Islet precursor cell (in vitro differentiated cells): Measurements from ENCODE around the gene AFTPH.

Experiments
- DNase-seq: peaks from one replicate; pipeline ENCODE4 v3.0.0-alpha.2; 2018

AFTPH gene

DNA sequence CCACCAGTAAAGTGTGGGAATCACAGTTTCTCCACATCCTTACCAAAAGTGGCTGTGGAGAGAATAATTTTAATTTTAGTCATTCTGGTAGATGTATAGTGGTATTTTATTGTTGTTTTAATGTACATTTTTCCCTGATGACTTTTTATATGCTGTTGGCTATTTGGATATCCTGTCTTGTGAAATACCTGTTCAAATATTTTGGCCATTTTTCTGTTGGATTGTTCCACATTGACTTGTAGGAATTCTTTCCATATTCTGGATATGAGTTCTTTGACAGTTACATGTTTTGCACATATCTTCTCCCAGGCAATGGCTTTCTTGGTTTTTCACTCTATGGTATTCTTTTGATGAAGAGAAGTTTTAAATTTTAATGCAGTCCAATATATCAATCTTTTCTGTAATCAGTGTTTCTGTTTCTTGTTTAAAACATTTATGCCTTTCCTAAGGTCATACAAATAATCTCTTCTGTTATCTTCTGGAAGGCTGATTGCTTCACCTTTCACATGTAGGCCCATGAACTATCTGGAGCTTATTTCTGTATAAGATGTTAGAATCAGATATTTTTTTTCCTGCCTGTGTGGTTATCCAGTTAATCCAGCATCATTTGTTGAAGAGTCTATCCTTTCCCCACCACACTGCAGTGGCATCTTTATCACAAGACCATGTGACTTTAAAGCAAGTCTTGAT lies 19.0 kb downstream of the AFTPH start:
- no peak for DNase-seq

DNA sequence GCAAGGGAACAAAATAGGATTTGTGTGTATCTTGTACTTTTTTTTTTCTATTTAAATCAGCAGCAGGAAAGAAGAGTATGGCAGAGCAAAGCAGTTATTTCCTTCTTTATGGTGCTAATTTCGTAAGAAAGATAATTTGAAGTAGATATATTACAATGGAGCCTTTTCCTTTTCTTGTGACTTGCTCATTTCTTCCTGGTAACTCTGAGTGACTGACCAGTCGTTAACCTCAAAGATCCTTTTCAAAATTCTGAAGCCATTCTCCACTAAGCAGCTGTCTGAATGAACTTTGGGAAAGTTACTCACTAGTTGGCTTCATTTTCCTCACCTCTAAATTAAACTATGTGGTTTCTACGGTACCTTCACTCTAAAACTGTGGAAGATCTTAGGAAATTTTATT lies 24.6 kb downstream of the AFTPH start:
- DNase-seq = no peak

DNA sequence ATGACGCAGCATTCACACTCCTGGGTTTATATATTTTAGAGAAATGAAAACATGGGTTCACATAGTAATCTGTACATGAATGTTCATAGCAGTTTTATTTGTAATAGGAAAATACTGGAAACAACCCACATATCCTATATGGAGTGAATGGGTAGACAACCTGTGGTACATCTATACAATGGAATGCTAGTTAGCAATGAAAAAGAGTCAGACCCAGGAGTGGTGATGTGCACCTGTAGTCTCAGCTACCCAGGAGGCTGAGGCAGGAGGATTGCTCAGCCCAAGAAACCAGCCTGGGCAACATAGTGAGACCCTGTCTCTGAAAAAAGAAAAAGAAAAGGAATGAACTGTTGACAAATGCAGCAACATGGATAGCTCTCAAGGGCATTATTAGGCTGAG lies 25.9 kb downstream of the AFTPH start:
- no peak for DNase-seq

DNA sequence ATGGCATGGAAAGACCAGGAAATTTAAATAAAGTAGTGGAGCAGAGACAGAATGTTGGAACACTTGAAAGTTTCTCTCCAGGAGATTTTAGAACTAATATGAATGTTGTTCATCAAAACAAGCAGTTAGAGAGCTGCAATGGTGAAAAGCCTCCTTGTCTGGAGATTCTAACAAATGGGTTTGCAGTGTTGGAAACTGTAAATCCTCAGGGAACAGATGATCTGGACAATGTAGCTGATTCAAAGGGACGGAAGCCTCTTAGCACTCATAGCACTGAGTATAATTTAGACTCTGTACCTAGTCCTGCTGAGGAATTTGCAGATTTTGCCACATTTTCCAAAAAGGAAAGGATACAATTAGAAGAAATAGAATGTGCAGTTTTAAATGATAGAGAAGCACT lies 27.7 kb downstream of the AFTPH start:
- no peak for DNase-seq

DNA sequence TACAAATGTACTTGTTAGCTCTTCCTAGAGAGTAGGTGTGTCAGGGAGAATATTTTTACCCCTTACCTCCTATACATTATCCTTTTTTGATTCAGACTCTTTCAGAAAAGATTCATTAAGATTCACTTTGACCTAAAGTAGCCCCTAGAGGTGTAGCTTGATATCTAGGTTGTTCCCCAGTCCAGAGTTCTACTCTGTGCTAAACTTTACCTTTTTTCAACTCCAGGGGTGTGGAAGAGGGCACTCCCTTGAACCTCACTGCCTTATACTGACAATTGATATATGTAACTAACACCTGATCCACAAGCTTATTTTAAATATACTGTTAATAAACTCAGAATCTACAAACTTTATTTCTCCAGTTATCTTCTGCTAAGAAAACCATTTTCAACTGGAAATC lies 30.0 kb downstream of the AFTPH start:
- no peak for DNase-seq

DNA sequence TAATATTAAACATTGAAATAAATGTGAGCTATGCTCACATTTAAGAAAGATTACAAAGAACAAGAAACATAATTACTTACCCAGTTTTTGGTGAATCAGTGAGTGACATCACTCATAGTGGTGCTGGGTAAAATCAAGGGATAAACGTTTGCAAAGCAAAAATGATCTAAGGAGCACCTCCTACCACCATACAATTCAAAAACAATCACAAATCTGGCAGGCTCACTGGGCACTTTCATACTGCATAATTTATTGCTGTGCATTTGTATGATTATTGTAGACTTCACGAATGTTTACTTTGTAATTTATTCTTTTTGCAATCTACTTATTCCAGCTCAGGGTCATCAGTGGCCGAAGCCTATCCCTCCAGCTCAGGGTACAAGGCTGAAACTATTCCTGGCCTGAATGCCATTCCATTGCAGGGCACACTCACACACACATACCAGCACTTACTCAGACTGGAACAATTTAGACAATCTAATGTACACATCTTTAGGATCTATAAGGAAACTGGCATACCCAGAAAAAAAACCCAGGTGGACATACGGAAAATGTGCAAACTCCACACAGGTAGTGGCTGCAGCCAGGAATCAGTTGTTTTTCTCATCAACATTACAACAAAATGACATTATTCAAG lies 34.4 kb downstream of the AFTPH start:
- no peak for DNase-seq

DNA sequence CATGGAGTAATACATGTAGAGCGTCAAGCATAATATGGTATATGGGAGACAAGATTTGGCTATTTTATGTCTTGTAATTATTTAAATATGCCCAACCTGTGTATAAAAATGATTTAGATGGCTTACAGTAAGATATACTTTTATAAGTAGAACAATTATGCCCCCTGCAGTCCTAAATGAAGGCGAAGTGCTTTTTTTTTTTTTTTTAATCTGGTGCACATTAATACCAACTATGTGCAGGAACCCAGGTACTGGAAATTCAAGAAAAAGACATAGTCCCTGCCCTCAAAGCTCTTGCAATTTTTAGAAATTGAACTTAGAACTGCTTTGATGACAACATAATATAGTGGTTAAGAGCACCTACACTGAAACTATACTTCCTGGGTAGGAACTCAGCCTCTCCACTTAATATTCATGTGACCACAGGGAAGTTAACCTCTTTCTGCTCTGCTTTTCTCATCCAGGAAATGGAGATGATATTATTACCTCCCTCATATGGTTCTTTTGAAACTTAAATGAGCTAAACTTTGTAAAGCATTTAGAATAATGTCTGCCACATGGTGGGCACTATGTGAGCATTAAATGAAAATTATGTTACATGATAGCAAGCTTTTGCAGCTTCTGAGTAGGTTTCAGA lies 38.1 kb downstream of the AFTPH start:
- no peak for DNase-seq

DNA sequence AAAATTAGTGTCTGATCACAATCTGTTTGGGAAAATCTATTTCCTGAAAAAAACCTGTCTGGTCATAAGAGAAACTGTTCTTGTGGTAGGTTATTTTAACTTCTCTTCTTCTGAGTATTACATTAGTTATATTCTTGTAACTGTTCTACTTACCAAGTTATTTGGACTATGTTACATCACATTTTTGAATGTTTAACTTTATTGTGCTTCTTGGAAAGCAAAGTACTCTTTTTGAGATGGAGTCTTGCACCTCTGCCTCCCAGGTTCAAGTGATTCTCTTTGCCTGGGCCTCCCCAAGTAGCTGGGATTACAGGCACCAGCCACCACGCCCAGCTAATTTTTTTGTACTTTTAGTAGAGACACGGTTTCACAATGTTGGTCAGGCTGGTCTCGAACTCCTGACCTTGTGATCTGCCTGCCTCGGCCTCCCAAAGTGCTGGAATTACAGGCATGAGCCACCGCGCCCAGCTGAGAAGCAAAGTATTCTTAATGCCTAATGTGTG lies 39.4 kb downstream of the AFTPH start:
- DNase-seq = no peak

DNA sequence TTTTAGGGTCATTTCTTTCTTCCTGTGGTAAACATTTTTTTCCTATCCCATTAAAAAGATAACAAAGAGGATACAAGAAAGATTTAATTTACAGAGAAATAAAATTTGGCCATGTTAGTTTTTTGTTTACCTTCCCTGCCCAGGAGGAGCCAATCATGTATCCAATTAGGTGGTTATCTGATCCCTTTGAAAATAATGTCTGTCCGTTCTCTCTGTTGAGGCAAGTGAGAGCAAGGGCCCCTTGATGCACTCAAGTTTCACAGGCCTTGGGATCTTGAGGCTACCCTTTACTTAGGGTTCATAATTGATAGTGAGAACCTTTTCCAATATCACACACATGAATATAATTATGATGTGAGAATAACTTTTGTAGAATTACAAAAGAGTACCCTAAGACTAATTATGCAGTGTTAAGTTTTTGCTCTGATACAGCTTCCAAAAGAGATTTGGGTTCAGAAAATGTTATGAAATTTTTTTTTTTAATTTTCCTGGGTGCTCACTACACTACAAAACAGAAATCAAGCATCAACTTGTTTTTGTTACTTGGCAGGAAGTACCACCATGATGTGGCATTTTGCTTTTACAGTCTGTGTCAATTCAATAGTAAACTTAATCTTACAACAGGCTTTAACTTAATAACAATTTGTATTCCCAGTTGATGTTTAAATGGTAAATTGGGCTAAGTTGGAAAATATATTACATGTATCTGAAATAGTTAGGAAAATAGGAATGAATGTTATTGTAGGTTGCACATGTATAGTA lies 42.0 kb downstream of the AFTPH start:
- DNase-seq = no peak

DNA sequence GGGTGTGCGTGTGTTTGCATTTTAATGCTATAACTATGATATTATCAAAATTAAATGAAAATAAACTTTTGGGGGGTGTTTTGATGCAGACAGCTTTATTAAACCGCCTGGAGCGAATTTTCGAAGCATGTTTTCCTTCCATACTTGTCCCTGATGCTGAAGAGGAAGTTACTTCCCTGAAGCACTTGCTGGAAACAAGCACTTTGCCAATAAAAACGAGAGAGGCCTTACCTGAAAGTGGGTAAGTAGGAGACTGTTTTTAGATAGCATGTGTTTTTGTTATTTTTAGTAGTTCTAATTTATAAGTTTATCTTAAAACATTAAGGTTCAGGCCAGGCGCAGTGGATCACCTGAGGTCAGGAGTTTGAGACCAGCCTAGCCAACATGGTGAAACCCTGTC lies 43.3 kb downstream of the AFTPH start:
- DNase-seq = no peak

DNA sequence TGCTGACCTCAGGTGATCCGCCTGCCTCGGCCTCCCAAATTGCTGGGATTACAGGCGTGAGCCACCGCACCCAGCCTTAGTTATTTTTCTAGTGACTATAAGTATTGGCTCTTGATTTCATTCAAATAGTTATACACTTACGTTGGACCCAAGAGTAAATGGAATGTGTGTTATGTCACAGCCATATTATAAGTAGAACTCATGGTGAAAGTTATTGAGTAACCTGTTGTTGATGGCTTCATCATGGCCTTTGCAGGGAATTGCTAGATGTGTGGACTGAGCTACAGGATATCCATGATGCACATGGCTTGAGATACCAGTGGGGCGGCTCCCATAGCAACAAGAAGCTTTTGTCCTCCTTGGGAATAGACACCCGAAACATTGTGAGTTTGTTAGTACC lies 44.7 kb downstream of the AFTPH start:
- no peak for DNase-seq

DNA sequence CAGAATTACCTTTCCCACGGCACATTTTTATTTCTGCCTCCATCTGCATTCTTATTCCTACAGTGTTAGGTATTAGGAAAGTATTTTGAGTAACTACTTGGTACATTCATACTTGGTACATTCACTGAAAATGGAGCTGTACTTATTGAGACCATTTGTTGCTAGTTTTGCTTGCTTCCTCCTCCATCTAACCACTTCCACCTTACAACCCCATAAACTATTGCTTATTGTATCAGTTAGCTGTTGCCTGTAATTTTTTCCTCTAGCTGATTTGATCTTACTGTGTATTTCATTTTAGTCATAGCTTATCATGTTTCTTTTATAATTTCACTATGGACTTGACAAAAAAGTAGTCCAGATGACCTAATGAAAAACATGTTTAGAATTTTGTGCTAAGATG lies 50.7 kb downstream of the AFTPH start:
- no peak for DNase-seq

DNA sequence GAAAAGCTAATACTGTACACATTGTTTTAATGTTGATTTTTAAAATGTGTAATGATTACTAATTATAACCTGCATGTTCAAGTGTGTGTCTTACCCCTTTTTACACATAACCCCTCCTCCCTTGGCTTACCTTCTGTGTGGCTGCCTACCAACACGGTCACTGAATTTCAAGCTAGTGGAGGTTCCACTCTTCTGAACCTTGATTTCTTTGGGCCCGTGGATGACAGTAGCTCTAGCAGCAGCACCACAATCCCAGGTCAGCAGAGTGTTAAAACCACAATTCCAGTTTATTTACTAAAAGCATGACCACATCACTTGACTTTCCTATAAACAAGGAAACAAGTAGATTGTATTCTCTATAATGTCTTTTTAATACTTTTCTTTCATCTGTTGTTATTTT lies 56.9 kb downstream of the AFTPH start:
- DNase-seq = no peak

DNA sequence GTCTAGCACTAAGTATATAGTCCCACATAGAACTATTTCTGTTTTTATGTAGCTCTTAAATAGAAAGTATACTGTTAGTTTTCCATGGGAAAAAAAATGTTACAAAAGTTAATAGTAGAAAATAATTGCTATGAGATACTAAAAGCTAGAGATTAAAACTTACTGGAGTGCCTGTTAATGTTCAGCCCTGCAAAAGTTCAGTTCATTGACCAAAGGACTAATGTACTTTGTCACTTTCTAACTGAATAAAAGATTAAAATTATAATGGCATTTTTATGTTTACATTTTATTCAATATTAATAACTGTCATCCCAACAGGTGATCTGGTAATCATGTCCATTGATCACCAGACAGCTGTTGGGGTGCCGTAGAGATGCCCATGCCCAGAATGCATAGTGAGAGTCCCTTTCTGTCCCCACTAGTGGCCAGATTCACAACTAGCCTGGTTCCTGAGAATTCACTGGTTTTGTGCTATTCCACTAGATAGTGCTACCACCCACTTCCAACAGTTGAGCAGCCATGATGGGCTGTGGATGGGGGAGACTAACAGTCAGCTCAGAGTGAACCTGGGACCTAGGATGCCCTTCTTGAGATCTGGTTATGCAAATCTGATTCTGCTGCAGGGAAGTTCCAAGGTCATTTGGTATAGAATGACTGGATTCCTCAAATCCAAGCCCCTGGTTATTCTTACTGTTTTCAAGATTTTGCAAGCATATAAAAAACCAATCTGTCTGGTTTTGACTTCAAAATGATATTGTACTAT lies 57.8 kb downstream of the AFTPH start:
- DNase-seq = no peak

DNA sequence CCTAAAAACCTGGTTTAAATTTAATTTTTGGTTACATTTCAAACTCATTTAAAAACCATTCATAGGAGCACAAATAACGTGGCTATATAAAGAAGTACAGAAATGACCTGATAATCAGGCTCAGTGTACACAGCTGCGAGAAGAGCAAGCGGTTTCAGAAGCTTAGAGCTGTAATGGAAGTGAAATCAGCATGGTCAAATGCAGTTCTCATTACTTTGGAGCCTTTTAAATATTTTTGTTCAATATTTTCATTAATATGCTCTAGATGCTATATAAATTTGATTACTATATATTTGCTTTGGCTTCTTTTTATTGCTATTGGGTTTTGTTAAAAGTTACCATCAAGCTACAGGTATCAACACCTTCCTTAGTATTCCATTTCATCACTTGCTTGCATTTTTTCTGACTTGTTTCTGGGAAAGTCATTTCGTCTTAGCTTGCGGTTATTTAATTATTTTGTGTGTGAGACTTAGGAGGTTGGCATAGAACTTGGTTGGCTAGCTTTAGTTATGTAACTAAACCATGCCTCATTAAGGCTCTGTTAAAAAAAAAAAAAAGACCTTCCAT lies 58.7 kb downstream of the AFTPH start:
- DNase-seq = no peak

DNA sequence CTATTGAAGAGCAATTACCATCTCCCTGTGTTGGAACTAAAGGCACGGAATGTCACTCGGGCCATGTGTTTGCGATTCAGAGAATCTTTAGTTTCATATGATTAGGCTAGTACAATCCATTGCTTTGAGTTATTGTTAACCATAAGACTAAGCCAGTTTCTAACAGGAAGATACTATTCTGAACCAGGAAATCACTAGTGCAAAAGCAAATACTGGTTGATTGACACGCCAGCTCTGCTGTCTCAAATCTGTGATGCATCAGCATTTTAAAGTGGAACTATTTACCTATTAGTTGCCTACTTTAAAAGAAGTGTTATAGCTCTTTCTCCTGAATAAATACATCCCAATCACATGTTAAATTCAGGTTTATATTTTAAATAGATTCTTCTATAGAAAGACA lies 61.9 kb downstream of the AFTPH start:
- DNase-seq = no peak

DNA sequence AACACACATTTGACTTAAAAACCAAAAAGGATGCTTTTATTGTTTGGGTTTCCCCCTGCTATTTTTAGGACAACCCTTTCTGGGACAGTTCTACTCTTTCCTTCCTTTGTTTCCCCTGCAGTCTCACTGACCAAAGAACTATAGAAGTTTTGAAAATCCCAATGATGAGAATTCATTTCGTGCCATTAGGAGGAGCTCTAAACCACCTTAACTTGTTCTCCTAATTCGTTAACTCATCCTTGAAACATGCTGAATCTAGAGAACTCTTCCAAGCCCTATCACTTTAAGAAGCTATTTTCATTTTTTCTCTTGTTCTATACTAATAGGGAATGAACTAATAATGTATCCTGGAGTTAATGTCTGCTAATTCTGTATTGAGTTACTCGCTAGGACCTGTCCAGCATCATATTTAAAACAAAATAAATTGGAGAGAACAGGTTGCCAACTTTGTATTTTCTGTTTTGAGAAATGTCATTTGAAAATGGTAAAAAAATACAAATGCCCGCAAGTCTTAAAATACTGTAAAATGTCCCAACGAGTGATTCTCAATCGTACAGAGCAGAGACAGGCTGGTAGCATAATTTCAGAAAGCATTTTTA lies 62.9 kb downstream of the AFTPH start:
- DNase-seq = no peak

DNA sequence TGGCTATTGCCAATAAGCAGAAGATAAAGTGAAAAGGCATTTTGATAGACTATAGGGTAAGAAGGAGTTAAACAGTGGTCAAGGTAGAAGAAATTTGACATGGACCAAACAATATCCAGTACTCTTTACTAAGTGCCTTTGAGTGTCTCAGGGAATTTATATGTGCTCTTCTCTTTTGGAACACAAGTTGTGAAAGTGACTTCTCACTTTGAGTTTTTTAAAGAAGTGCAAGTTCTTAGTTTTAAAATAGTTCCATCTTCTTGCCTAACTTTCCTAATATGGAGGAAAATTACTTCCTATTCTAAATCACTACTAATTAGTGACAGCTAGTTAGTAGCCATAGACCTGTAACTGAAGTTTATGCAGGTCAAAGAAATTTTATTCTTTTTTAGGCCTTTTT lies 63.4 kb downstream of the AFTPH start:
- DNase-seq = no peak

DNA sequence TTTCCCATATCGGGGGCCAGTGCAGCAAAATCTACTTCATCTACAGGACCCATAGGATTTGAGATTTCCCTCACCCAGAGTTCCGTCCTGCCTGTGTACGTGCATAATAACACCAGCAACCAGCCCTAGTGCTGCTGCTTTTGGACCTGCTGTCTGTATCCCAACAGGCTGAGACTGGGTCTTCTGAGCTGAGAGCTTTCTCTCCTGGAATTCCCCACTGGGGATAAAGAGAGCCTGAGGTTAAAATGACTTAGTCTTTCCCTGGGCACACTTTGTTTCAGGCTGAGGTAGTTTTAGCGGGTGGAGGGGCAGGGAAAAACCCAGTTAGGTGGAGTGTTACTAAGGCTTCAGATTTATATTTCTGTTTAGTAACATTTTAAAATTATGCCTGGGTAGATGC lies 67.1 kb downstream of the AFTPH start:
- no peak for DNase-seq

DNA sequence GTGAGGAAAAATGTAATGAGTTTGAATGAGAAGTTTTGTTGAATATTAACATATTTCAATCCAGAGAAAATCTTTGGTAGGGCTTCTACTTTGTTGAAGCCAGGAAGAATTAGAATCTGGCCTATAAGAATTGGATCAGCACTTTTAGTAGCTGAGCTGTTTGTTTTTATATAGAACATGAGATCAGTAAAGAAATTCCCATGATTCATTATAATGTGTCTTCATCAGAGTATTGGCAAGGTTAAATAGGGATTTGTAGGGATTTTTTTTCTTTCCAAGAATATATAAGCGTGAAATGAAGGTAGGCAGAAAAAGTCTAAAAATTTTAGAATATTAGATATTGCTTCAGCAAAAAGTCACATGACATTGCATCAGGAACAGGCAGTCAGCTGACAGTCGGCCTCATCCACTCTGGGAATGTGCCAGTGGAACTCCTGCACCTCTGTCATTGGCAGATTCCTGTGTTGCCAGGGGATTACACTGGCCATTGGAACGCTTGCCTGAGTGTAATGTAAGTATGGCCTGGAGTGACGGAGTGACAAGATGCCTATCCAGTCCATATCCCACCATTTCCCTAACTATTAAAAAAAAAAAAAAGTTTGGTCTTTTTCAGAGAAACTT lies 69.0 kb downstream of the AFTPH start:
- DNase-seq = no peak

DNA sequence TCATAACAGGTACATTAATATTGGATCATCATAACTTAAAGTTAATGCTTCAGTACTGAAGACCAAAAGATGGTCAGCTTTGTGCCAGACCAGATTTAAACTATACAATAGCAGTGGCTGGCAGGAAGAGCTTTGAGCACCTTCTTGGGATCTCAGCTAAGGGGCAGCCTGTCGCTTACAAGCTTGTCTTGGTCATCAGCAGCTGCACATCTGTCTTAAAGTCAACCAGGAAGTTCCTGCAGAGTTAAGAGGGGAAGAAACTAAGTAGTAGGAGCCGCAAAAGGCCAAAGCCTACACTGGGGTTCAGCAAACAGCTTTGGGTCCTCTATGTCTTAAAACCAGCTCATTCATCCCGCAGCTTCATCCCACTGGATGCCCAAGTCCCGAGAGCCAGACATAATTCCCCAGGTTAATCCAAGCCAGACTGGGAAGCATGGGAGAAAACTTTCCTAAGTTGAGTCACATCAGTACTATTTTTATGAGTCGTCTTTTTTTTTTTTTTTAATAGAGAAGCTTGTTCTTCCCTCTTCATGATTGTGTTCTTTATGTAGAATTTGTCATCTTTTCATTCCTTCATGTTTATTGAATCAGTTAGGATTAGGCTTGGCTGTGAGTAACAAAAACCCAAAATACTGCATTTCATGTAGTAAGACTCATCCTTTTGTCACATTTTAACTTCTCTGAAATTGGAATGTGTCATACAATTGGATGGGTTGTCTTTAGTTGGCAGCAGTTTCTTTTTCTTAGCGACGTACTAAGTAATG lies 70.3 kb downstream of the AFTPH start:
- DNase-seq = no peak
